Measurements from ENCODE around the gene RAB31.

DNA sequence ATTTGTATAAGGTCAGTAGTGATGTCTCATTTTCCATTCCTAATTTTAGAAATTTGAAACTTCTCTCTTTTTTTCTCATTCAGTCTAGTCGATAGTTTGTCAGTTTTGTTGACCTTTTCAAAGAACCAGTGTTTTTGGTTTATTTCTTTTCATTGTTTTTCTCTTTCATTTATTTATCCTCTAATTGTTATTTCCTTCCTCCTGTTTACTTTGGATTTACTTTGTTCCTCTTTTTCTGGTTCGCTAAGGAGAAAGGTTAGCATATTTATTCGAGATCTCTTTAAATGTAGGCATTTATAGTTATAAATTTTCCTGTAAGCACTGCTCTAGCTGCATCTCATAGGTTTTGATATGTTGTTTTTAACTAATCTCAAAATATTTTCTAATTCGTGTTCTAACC lies 112.6 kb downstream of the RAB31 start:
- TF ChIP-seq ZNF114 (tag by site-specific recombination; IDR thresholded peaks at IDR 0.05) (no peak), ZNF777 (tag by site-specific recombination; IDR thresholded peaks at IDR 0.05; ENCODE audit: borderline replicate concordance) (no peak), ZNF558 (tag by site-specific recombination; IDR thresholded peaks at IDR 0.05) (no peak), ZNF776 (tag by site-specific recombination; IDR thresholded peaks at IDR 0.05; ENCODE audit: borderline replicate concordance) (no peak), MYNN (tag by site-specific recombination; IDR thresholded peaks at IDR 0.05; ENCODE audit: borderline replicate concordance) (no peak), ZNF133 (tag by site-specific recombination; IDR thresholded peaks at IDR 0.05) (no peak), YY1 (tag by site-specific recombination; IDR thresholded peaks at IDR 0.05) (no peak), ZNF274 (IDR thresholded peaks at IDR 0.05; ENCODE audit: low read length) (no peak), ZNF274 (tag by site-specific recombination; IDR thresholded peaks at IDR 0.05; ENCODE audit: borderline replicate concordance) (no peak), ZNF121 (tag by site-specific recombination; IDR thresholded peaks at IDR 0.05) (no peak), ZNF350 (tag by site-specific recombination; IDR thresholded peaks at IDR 0.05) (no peak), ZNF248 (tag by site-specific recombination; IDR thresholded peaks at IDR 0.05) (no peak), ZNF138 (tag by site-specific recombination; IDR thresholded peaks at IDR 0.05; ENCODE audit: borderline replicate concordance) (no peak)
- TF ChIP-seq, protein P1, sequence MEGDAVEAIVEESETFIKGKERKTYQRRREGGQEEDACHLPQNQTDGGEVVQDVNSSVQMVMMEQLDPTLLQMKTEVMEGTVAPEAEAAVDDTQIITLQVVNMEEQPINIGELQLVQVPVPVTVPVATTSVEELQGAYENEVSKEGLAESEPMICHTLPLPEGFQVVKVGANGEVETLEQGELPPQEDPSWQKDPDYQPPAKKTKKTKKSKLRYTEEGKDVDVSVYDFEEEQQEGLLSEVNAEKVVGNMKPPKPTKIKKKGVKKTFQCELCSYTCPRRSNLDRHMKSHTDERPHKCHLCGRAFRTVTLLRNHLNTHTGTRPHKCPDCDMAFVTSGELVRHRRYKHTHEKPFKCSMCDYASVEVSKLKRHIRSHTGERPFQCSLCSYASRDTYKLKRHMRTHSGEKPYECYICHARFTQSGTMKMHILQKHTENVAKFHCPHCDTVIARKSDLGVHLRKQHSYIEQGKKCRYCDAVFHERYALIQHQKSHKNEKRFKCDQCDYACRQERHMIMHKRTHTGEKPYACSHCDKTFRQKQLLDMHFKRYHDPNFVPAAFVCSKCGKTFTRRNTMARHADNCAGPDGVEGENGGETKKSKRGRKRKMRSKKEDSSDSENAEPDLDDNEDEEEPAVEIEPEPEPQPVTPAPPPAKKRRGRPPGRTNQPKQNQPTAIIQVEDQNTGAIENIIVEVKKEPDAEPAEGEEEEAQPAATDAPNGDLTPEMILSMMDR (tag by site-specific recombination; IDR thresholded peaks at IDR 0.05), result no peak
